Effector memory CD4-positive, alpha-beta T cell (primary cell): Measurements from ENCODE around the gene NT5DC2.

Experiments
- DNase-seq, 3 donors: peaks; one replicate each; pipeline ENCODE4 v3.0.0-alpha.2; 2020
- H3K27ac ChIP-seq: 2 replicates; pipeline ENCODE4 v1.7.0; 2013; ENCODE audit warnings: mild to moderate bottlenecking, low read length, moderate library complexity; ENCODE audit not compliant: insufficient read depth, poor library complexity, severe bottlenecking
- H3K27me3 ChIP-seq: replicated peaks from 2 replicates; pipeline ENCODE4 v1.7.0; 2013; ENCODE audit warnings: mild to moderate bottlenecking, low read length; ENCODE audit not compliant: insufficient read depth, control insufficient read depth, poor library complexity, severe bottlenecking
- H3K36me3 ChIP-seq: 2 replicates; pipeline ENCODE4 v1.7.0; 2013; ENCODE audit warnings: mild to moderate bottlenecking, low read length, moderate library complexity; ENCODE audit not compliant: control insufficient read depth, insufficient read depth
- H3K4me1 ChIP-seq: 2 replicates; pipeline ENCODE4 v1.7.0; 2013; ENCODE audit warnings: low read length, mild to moderate bottlenecking; ENCODE audit not compliant: control insufficient read depth, insufficient read depth, poor library complexity, severe bottlenecking
- H3K4me3 ChIP-seq: 2 replicates; pipeline ENCODE4 v1.7.0; 2013; ENCODE audit warnings: low read length, low read depth, mild to moderate bottlenecking; ENCODE audit not compliant: insufficient read depth, poor library complexity, severe bottlenecking
- H3K9me3 ChIP-seq: 2 replicates; pipeline ENCODE4 v1.7.0; 2013; ENCODE audit warnings: mild to moderate bottlenecking, low read length, moderate library complexity; ENCODE audit not compliant: control insufficient read depth

NT5DC2 gene

DNA sequence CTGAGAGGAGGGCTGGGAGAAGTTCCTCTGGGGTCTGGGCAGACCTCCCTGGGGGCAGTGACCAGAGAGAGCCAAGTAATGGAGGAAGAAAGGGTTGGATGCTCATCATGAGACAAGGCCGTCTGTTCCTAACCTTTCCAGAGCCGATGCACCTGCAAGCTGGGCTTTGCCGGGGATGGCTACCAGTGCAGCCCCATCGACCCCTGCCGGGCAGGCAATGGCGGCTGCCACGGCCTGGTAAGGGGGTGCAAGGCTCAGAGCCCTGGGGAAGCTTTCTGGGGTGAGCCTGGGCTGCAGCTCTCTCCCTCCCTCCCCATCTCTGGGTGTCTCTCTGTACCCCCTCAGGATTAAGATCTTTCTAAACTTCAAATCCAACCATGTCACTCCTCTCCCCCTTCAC is 22.1 kb downstream of the NT5DC2 start:
- Histone ChIP-seq H3K36me3 (no peaks in the 10 kb centered on the region), H3K4me3 (no peak overlapping the region), H3K27ac (no peak overlapping the region), H3K9me3 (no peaks in the 10 kb centered on the region), H3K27me3 (no peaks in the 10 kb centered on the region), H3K4me1 (no peaks in the 10 kb centered on the region)
- no peak for DNase-seq

DNA sequence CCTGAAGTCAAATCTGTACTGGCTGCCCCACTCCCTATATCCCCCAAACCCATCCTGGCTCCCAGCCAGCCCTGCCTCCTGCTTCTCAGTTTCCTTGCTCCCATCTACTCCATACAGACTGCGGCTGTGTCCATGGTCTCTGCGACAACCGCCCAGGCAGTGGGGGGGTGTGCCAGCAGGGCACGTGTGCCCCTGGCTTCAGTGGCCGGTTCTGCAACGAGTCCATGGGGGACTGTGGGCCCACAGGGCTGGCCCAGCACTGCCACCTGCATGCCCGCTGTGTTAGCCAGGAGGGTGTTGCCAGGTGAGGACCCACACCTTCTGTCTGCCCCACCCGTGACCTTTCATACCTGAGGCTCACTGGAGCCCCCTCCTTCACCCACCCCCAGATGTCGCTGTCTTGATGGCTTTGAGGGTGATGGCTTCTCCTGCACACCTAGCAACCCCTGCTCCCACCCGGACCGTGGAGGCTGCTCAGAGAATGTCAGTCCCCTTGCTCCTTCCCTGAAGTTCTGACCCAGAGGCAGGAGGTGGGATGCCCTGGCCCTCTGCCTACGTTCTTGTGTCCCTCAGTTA is 23.8 kb downstream of the NT5DC2 start:
- H3K36me3 ChIP-seq, result no peaks in the 10 kb centered on the region
- H3K27me3 ChIP-seq, result no peaks in the 10 kb centered on the region
- no peak for DNase-seq
- H3K27ac ChIP-seq, result no peak overlapping the region
- H3K4me3 ChIP-seq, result no peak overlapping the region
- no peaks in the 10 kb centered on the region for H3K9me3 ChIP-seq
- H3K4me1 ChIP-seq, result no peaks in the 10 kb centered on the region

DNA sequence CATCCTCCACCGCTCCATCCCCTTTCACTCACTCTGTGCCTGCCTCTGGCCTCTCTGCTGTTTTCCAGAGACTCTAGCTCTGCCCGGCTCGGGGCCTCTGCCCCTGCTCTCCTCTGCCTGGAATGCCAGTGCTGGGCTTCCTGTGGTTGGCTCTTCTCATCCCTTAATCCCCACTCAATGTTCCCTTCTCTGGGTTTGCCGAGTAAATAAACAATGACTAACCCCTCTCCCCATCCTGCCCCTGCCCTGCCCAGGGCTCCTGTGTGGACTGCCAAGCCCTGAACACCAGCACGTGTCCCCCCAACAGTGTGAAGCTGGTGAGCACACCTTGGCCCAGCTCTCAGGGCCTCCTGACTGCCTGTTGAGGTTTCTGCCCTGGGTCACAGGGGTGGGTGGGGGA is 26.3 kb downstream of the NT5DC2 start:
- Histone ChIP-seq H3K27ac (no peak overlapping the region), H3K9me3 (no peaks in the 10 kb centered on the region), H3K4me3 (no peak overlapping the region), H3K27me3 (no peaks in the 10 kb centered on the region), H3K4me1 (no peaks in the 10 kb centered on the region), H3K36me3 (no peaks in the 10 kb centered on the region)
- no peak for DNase-seq

DNA sequence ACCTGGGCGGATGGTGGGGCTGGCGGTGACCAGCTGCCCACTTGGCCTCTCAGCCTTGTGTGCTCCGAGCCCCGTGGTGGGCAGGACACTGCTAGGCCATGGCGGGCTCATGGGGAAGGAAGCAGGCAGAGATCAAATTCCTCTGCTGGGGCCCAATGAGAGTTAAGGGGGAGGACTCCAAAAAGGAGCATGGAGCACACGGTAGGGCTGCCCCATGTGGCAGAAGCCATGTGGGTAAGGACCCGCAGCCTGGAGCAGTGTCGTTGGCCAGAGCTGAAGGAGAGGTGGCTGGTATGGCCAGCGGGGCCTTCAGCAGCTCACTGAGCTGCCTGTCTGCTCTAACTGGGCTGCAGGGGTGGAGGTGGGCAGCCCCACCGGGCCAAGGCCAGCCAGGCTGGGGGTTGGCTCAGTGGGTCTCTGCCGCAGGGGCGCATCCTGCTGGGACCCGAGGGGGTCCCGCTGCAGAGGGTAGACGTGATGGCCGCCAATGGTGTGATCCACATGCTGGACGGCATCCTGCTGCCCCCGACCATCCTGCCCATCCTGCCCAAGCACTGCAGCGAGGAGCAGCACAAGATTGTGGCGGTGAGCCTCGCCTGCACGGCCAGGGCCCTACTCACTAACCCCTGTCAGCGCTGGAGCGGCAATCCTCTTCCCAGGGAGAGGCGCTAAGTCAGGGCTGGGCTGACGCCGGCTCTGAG is 27.2 kb downstream of the NT5DC2 start:
- Histone ChIP-seq H3K27ac (no peak overlapping the region), H3K36me3 (no peaks in the 10 kb centered on the region), H3K4me1 (no peaks in the 10 kb centered on the region), H3K27me3 (no peaks in the 10 kb centered on the region), H3K4me3 (no peak overlapping the region), H3K9me3 (no peaks in the 10 kb centered on the region)
- DNase-seq, result no peak

DNA sequence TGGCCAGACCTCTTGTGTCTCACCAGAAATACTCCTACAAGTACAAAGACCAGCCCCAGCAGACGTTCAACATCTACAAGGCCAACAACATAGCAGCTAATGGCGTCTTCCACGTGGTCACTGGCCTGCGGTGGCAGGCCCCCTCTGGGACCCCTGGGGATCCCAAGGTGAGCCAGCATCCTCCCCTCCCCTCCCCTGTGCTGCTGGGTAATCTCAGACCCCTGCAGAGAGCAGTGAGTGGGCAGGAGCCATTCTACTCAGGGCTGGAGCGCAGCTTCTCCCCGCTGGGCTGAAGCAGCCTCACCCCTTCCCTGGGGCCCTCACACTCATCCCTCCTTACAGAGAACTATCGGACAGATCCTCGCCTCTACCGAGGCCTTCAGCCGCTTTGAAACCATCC is 28.7 kb downstream of the NT5DC2 start:
- Histone ChIP-seq H3K27me3 (no peaks in the 10 kb centered on the region), H3K36me3 (no peaks in the 10 kb centered on the region), H3K27ac (no peak overlapping the region), H3K4me3 (no peak overlapping the region), H3K9me3 (no peaks in the 10 kb centered on the region), H3K4me1 (no peaks in the 10 kb centered on the region)
- DNase-seq, result no peak

DNA sequence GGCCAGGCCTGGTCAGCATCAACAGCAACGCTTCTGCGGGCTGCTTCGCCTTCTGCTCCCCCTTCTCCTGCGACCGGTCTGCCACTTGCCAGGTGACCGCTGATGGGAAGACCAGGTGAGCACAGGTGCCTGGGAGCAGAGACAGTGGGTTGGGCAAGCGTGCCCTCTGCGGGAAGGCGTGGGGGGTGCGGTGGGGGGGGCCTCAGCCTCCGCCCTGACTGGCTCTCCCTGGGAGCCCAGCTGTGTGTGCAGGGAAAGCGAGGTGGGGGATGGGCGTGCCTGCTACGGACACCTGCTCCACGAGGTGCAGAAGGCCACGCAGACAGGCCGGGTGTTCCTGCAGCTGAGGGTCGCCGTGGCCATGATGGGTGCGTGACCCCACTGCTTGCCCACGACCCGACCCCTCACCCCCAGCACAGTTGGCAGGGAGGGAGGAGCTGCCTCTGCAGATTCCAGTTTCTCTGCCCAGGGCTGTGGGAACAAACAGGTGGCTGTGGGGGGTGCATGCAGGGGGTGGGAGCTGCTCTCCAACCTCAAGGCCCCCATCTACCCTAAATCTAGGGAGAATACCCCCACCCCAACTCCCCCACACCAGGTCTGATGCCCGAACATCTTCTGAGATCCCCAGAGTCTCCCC is 29.8 kb downstream of the NT5DC2 start:
- H3K36me3 ChIP-seq, result no peaks in the 10 kb centered on the region
- no peaks in the 10 kb centered on the region for H3K9me3 ChIP-seq
- H3K4me1 ChIP-seq, result no peaks in the 10 kb centered on the region
- no peak overlapping the region for H3K4me3 ChIP-seq
- no peak overlapping the region for H3K27ac ChIP-seq
- no peak for DNase-seq
- H3K27me3 ChIP-seq, result no peaks in the 10 kb centered on the region

DNA sequence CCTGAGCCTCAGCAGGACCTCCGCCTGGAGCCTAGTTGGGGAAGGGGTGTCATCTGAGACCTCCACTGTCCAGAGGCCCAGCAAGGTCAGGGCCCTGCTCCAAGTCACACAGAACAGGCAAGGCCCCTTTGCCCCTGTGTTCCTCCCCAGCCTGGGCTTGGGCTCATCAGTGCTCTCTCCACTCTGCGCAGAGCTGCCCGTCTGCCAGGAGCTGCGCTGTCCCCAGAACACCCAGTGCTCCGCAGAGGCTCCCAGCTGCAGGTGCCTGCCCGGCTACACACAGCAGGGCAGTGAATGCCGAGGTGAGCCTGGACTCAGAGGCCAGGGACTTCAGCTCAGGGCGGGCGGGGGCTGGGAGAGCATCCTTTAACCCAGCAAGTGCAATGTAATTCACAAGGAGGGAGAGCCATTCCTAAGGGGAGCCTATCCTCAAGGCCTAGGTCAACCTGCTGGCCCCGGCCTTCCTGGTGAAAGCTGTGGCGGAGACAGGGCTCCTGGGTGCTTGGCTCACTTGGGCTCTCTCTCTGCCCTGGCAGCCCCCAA is 30.8 kb downstream of the NT5DC2 start:
- Histone ChIP-seq H3K27ac (no peak overlapping the region), H3K4me1 (no peaks in the 10 kb centered on the region), H3K27me3 (no peaks in the 10 kb centered on the region), H3K9me3 (no peaks in the 10 kb centered on the region), H3K36me3 (no peaks in the 10 kb centered on the region), H3K4me3 (no peak overlapping the region)
- no peak for DNase-seq

DNA sequence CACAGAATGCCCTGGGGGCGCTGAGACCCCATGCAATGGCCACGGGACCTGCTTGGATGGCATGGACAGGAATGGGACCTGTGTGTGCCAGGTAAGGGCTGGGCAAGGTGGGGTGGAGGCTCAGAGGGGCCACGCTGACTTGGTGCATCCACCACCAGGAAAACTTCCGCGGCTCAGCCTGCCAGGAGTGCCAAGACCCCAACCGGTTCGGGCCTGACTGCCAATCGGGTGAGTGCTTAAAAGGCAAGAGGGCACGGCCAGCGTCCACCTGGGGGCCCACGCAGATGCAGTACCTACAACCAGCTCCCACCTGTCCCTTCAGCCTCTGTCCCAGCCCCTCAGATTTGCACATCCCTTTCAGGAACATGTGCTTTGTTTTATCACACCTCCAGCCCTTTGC is 31.7 kb downstream of the NT5DC2 start:
- H3K27me3 ChIP-seq, result no peaks in the 10 kb centered on the region
- H3K4me1 ChIP-seq, result no peaks in the 10 kb centered on the region
- H3K4me3 ChIP-seq, result no peak overlapping the region
- H3K36me3 ChIP-seq, result no peaks in the 10 kb centered on the region
- H3K9me3 ChIP-seq, result no peaks in the 10 kb centered on the region
- no peak overlapping the region for H3K27ac ChIP-seq
- no peak for DNase-seq

DNA sequence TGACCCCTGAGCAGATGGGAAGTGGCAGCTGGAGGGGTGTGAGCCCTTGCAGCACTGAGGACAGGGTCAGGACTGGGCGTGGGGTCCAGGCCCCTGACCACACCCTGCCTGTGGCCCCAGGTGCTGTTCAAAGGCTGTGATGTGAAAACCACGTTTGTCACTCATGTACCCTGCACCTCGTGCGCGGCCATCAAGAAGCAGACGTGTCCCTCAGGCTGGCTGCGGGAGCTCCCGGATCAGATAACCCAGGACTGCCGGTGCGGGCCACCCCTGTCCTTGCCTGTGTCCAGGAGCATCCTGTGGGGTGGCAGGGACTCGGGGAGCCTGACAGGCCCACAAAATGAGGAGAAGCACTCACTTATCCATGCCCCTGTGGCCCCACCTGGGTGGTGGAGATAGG is 32.6 kb downstream of the NT5DC2 start:
- Histone ChIP-seq H3K27ac (no peak overlapping the region), H3K4me1 (no peaks in the 10 kb centered on the region), H3K27me3 (no peaks in the 10 kb centered on the region), H3K9me3 (no peaks in the 10 kb centered on the region), H3K4me3 (no peak overlapping the region), H3K36me3 (no peaks in the 10 kb centered on the region)
- no peak for DNase-seq
